GM11168 (cell line): ENCODE results near the gene PYGB.
"Not testable (repeated sequence)": the region's sequence is repeated elsewhere in the genome, so short reads cannot be mapped to it uniquely, and the experiment has no call there.

ENCODE experiments used
- in situ Hi-C: fragments of 300-500 bp; cut with MboI; formaldehyde crosslinking; loops from one replicate; pipeline ENCODE4 v1.12.0; 2022; ENCODE audit warnings: low sequenced_read_pairs; ENCODE audit not compliant: unreplicated experiment

The PYGB gene

GRCh38 chr20:25259788-25260254 is 11.9 kb downstream of the PYGB start:
- in situ Hi-C loops: no loop called here

GRCh38 chr20:25260770-25261437 is 13.0 kb downstream of the PYGB start:
- in situ Hi-C loops: not testable (repeated sequence)

GRCh38 chr20:25269057-25269832 is 21.4 kb downstream of the PYGB start:
- in situ Hi-C loops: no loop called here

- in situ Hi-C loops: no loop called here
These were observed 21.9 kb downstream of the PYGB start for GRCh38 chr20:25269833-25270170.

- in situ Hi-C loops: no loop called here
These were observed 23.0 kb downstream of the PYGB start for GRCh38 chr20:25270829-25271251.

- in situ Hi-C loops: no loop called here
These were observed 23.8 kb downstream of the PYGB start for GRCh38 chr20:25271486-25272222.

GRCh38 chr20:25272223-25273000 is 24.5 kb downstream of the PYGB start:
- in situ Hi-C loops: no loop called here

- in situ Hi-C loops: no loop called here
These were observed 25.2 kb downstream of the PYGB start for GRCh38 chr20:25273046-25273445.

GRCh38 chr20:25273541-25274358 is 25.9 kb downstream of the PYGB start:
- in situ Hi-C loops: no loop called here

GRCh38 chr20:25274481-25274880 is 26.6 kb downstream of the PYGB start:
- in situ Hi-C loops: no loop called here

- in situ Hi-C loops: no loop called here
These were observed 27.3 kb downstream of the PYGB start for GRCh38 chr20:25274891-25275812.

- in situ Hi-C loops: no loop called here
These were observed 28.1 kb downstream of the PYGB start for GRCh38 chr20:25275813-25276532.

GRCh38 chr20:25276533-25277050 is 28.7 kb downstream of the PYGB start:
- in situ Hi-C loops: no loop called here

- in situ Hi-C loops: no loop called here
These were observed 29.3 kb downstream of the PYGB start for GRCh38 chr20:25277051-25277801.

GRCh38 chr20:25277941-25278521 is 30.1 kb downstream of the PYGB start:
- in situ Hi-C loops: no loop called here

GRCh38 chr20:25278636-25279361 is 30.9 kb downstream of the PYGB start:
- in situ Hi-C loops: no loop called here
